Endothelial cell of umbilical vein (primary cell): ENCODE results near the gene COL6A2. TPM values are rescaled to one million over a fixed set of nuclear protein-coding genes. Genes with fewer than 3 reads are reported as not detected.

Experiments used
- BruUV-seq: library from RNA; stranded (reverse); fragments of 400-500 nt; replicated peaks from 2 replicates; lab custom pipeline; 2021; lab: Mats Ljungman, UMichigan
- CTCF ChIA-PET: fragments of 300-600, 350-600 bp; sonication (Branson Sonifier 250); formaldehyde crosslinking; loops from one replicate; lab custom pipeline; 2021; ENCODE audit warnings: antibody characterized with exemption, inconsistent platforms; lab: Charles Lee
- POLR2A ChIA-PET: fragments of 300-600, 350-600 bp; sonication (Branson Sonifier 250); formaldehyde crosslinking; loops from one replicate; lab custom pipeline; 2021; ENCODE audit warnings: antibody characterized with exemption, inconsistent platforms; lab: Charles Lee
- DNase-seq: peaks from one replicate; pipeline ENCODE4 v3.0.0-alpha.2; 2011; ENCODE audit warnings: low read depth, low spot score
- FAIRE-seq: peaks from 2 replicates; lab custom pipeline; 2011; peaks lifted over from hg19 to GRCh38; lab: Jason Lieb, UNC
- H2AFZ ChIP-seq: 2 replicates; pipeline ENCODE4 v1.6.0; 2012; ENCODE audit warnings: low read depth, low read length, control low read depth, inconsistent platforms
- H3K27ac ChIP-seq: 2 replicates; pipeline ENCODE4 v1.5.1; 2011; ENCODE audit warnings: low read depth, mild to moderate bottlenecking, control low read depth, low read length, moderate library complexity; ENCODE audit not compliant: insufficient read depth
- H3K27me3 ChIP-seq, 2 experiments: 2 replicates each; pipeline versions ENCODE4 v1.6.0 to v1.6.1; 2011; ENCODE audit warnings: low read length in 2 of 2, mixed read lengths in 1 of 2; ENCODE audit not compliant: control insufficient read depth in 2 of 2, insufficient read depth in 2 of 2
- H3K36me3 ChIP-seq, 2 experiments: 2 replicates in 1 of 2; 3 replicates in 1 of 2; pipeline ENCODE4 v1.5.1; 2011; ENCODE audit warnings: low read length in 2 of 2, mild to moderate bottlenecking in 1 of 2, moderate library complexity in 1 of 2; ENCODE audit not compliant: control insufficient read depth in 2 of 2, insufficient read depth in 2 of 2; ENCODE audit errors: extremely low read depth in 1 of 2
- H3K4me1 ChIP-seq: 3 replicates; pipeline ENCODE4 v1.5.1; 2011; ENCODE audit warnings: mild to moderate bottlenecking, low read length; ENCODE audit not compliant: control insufficient read depth, insufficient read depth; ENCODE audit errors: extremely low read depth
- H3K4me2 ChIP-seq: 2 replicates; pipeline ENCODE4 v1.6.1; 2011; ENCODE audit warnings: low read length, control low read depth, mixed read lengths; ENCODE audit not compliant: insufficient read depth
- H3K4me3 ChIP-seq, 3 experiments: fragments of 200-600 bp in 1 of 3; sonication (generic), shearing (Covaris generic) in 1 of 3; replicated peaks in 1 of 3; 2 replicates each; pipeline ENCODE4 v1.5.1; 2011 to 2016; ENCODE audit warnings: control low read depth in 3 of 3, low read length in 3 of 3, mild to moderate bottlenecking in 2 of 3, inconsistent platforms in 1 of 3, low read depth in 1 of 3, moderate library complexity in 1 of 3; ENCODE audit not compliant: insufficient read depth in 1 of 3
- H3K79me2 ChIP-seq: 2 replicates; pipeline ENCODE4 v1.6.0; 2012; ENCODE audit warnings: low read length, inconsistent platforms; ENCODE audit not compliant: control insufficient read depth, insufficient read depth
- H3K9ac ChIP-seq: replicated peaks from 2 replicates; pipeline ENCODE3; 2011; ENCODE audit warnings: low read length, control low read depth; ENCODE audit not compliant: insufficient read depth; ENCODE audit errors: extremely low read depth
- H3K9me1 ChIP-seq: replicated peaks from 3 replicates; pipeline ENCODE4 v1.6.0; 2011; ENCODE audit warnings: mild to moderate bottlenecking, low read length; ENCODE audit not compliant: control insufficient read depth, insufficient read depth; ENCODE audit errors: extremely low read depth
- H3K9me3 ChIP-seq: replicated peaks from 2 replicates; pipeline ENCODE4 v1.5.1; 2012; ENCODE audit warnings: low read length, inconsistent platforms; ENCODE audit not compliant: control insufficient read depth, insufficient read depth
- H4K20me1 ChIP-seq: replicated peaks from 2 replicates; pipeline ENCODE3; 2011; ENCODE audit warnings: mild to moderate bottlenecking, low read length; ENCODE audit not compliant: control insufficient read depth, insufficient read depth; ENCODE audit errors: extremely low read depth
- EZH2 ChIP-seq: IDR thresholded peaks from 2 replicates; pipeline ENCODE4 v1.6.1; 2012; ENCODE audit warnings: borderline replicate concordance, low read depth, mild to moderate bottlenecking, moderate library complexity, low read length, inconsistent platforms; ENCODE audit not compliant: severe bottlenecking
- FOS ChIP-seq: IDR thresholded peaks from 2 replicates; pipeline ENCODE4 v1.6.1; 2011; ENCODE audit warnings: mild to moderate bottlenecking, low read length, moderate library complexity, borderline replicate concordance; ENCODE audit not compliant: insufficient read depth
- GATA2 ChIP-seq: IDR thresholded peaks from 2 replicates; pipeline ENCODE4 v1.7.0; 2011; ENCODE audit warnings: low read depth, mild to moderate bottlenecking, moderate library complexity, mixed read lengths, low read length; ENCODE audit not compliant: insufficient read length, insufficient read depth
- JUN ChIP-seq: IDR thresholded peaks from 2 replicates; pipeline ENCODE4 v1.6.1; 2011; ENCODE audit warnings: borderline replicate concordance, low read depth; ENCODE audit not compliant: insufficient read length, insufficient read depth
- MYC ChIP-seq: IDR thresholded peaks from one replicate; pipeline ENCODE4 v1.6.1; 2011; ENCODE audit warnings: mild to moderate bottlenecking, low read depth, low read length
- POLR2A ChIP-seq: IDR thresholded peaks from 2 replicates; pipeline ENCODE4 v1.6.1; 2012; ENCODE audit warnings: low read depth, mild to moderate bottlenecking, control low read depth, low read length
- POLR2AphosphoS5 ChIP-seq: IDR thresholded peaks from 2 replicates; pipeline ENCODE4 v1.6.1; 2012; ENCODE audit warnings: low read depth, mild to moderate bottlenecking, control low read depth, low read length, moderate library complexity; ENCODE audit not compliant: insufficient read depth
- dilution Hi-C: fragments of 300-500 bp; cut with MboI; formaldehyde crosslinking; loops from one replicate; pipeline ENCODE4 v1.15.0; 2019; ENCODE audit warnings: low sequenced_read_pairs; ENCODE audit not compliant: extremely low pct_ligation_motif_present
- intact Hi-C: fragments of 100-400 bp; cut with micrococcal nuclease; formaldehyde crosslinking; loops from one replicate; pipeline ENCODE4 v1.10.0; 2022
- polyA plus RNA-seq, 4 experiments: library from polyadenylated mRNA; depleted of rRNA in 3 of 4; stranded (reverse) in 3 of 4; unstranded in 1 of 4; fragments of >200 nt; gene quantifications; 2 replicates each; pipeline versions ENCODE4 v1.2.1 to v1.2.3, GENCODE V29; 2011 to 2012; ENCODE audit warnings: missing spikeins in 1 of 4
- total RNA-seq: library from RNA; stranded (reverse); gene quantifications from 2 replicates; pipeline ENCODE4 v1.2.3, GENCODE V29; 2021
- TF ChIP-seq, protein P1 (sequence below), 2 donors: IDR thresholded peaks; 1 replicate in 1 of 2; 2 replicates in 1 of 2; pipeline ENCODE4 v1.5.1; 2011; ENCODE audit warnings: low read length in 2 of 2, mild to moderate bottlenecking in 2 of 2, moderate library complexity in 2 of 2, control low read depth in 1 of 2, inconsistent platforms in 1 of 2, low read depth in 1 of 2; ENCODE audit not compliant: insufficient read depth in 1 of 2; ENCODE audit errors: extremely low read depth in 1 of 2
- TF ChIP-seq, protein P2 (sequence below): IDR thresholded peaks from 2 replicates; pipeline ENCODE4 v1.6.1; 2011; ENCODE audit not compliant: insufficient read depth, insufficient read length

The COL6A2 gene
- total and polyA plus RNA-seq, 2 donors (not counting 3 experiments of a cell fraction or from before 2014, with no cell fraction given): 3.4 to 6.1 TPM

DNA sequence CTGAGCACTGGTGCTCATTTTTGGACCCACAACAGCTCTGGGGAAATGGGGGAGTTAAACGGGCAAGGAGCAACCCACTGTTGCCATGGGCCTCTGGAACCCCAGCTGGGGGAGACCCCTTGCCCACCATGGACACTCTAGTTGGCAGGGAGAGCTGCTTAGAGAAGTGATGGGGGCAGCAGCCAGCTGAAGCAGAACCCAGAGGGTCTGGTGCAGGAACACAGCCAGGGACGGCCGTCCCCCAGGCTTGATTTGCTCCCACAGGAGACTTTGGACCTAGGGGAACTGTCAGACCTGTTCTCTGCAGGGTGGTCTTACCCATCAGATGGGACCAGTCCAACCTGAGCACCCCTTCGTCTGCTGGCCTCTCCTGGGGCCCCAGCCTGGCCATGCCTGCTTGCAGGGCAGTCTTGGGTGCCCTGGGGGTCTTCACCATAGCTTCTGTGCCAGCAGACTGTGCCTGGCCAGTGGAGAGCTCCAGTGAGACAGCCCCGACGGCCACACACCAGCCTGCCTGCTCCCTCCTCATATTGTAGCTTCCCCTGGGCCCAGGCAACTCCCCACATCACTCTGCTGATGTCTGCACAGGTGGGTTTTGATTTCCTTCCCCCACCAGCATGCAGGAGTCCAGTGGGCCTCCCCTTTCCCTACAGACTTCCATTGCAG lies 75.1 kb downstream of the COL6A2 start:
- no peak overlapping the region for H3K4me2 ChIP-seq
- no peak for FAIRE-seq
- H3K9me3 ChIP-seq: no peaks in the 10 kb centered on the region
- dilution Hi-C loops (no loop called here), intact Hi-C loops (no loop called here)
- BruUV-seq: no TSS peak
- CTCF ChIA-PET: interaction anchor here (0.8 to 1.2 kb wide), 3 partner anchors 13 to 30 kb away, joined by 3 to 4 read pairs (median 3); no protein-coding TSS in a partner anchor
- no peak overlapping the region for H3K27ac ChIP-seq
- H3K9me1 ChIP-seq: no peaks in the 10 kb centered on the region
- no peak overlapping the region for H2AFZ ChIP-seq
- no peak overlapping the region for H3K9ac ChIP-seq
- POLR2A ChIA-PET: no interaction called here
- H3K79me2 ChIP-seq: no peaks in the 10 kb centered on the region
- H4K20me1 ChIP-seq: no peaks in the 10 kb centered on the region
- H3K27me3 ChIP-seq: peaks cover 2 to 11% of the 10 kb centered on the region in 2 experiments
- H3K4me3 ChIP-seq: no peak overlapping the region
- TF ChIP-seq FOS (no peak), JUN (no peak), EZH2 (no peak), POLR2AphosphoS5 (no peak), MYC (no peak), GATA2 (no peak), POLR2A (no peak)
- TF ChIP-seq, protein P1, sequence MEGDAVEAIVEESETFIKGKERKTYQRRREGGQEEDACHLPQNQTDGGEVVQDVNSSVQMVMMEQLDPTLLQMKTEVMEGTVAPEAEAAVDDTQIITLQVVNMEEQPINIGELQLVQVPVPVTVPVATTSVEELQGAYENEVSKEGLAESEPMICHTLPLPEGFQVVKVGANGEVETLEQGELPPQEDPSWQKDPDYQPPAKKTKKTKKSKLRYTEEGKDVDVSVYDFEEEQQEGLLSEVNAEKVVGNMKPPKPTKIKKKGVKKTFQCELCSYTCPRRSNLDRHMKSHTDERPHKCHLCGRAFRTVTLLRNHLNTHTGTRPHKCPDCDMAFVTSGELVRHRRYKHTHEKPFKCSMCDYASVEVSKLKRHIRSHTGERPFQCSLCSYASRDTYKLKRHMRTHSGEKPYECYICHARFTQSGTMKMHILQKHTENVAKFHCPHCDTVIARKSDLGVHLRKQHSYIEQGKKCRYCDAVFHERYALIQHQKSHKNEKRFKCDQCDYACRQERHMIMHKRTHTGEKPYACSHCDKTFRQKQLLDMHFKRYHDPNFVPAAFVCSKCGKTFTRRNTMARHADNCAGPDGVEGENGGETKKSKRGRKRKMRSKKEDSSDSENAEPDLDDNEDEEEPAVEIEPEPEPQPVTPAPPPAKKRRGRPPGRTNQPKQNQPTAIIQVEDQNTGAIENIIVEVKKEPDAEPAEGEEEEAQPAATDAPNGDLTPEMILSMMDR (IDR thresholded peaks at IDR 0.05; ENCODE audit: extremely low read depth in 1 of 2, insufficient read depth in 1 of 2, low read depth in 1 of 2, low read length in 2 of 2): no peak
- TF ChIP-seq, protein P2, sequence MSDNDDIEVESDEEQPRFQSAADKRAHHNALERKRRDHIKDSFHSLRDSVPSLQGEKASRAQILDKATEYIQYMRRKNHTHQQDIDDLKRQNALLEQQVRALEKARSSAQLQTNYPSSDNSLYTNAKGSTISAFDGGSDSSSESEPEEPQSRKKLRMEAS: no peak
- DNase-seq: no peak
- H3K36me3 ChIP-seq: no peaks in the 10 kb centered on the region
- no peaks in the 10 kb centered on the region for H3K4me1 ChIP-seq
